SW 1271 (cell line): Measurements from ENCODE around the gene PIAS1.
A peak's percentile ranks its signal among the peaks of the same experiment; 100 is the strongest.
"Not testable (repeated sequence)": the region's sequence is repeated elsewhere in the genome, so short reads cannot be mapped to it uniquely, and the experiment has no call there.

ENCODE experiments used
- DNase-seq, 2 experiments: peaks; one replicate each; lab custom pipeline; 2025; lab: John Stamatoyannopoulos, UW

PIAS1 gene

GRCh38 chr15:68053701-68054627, at the start of gene PIAS1:
PIAS1 (plus strand) TSS chr15:68054315; CDS start chr15:68054327, 12 bp downstream.
- peak; percentile 87 to 91 for DNase-seq

DNA sequence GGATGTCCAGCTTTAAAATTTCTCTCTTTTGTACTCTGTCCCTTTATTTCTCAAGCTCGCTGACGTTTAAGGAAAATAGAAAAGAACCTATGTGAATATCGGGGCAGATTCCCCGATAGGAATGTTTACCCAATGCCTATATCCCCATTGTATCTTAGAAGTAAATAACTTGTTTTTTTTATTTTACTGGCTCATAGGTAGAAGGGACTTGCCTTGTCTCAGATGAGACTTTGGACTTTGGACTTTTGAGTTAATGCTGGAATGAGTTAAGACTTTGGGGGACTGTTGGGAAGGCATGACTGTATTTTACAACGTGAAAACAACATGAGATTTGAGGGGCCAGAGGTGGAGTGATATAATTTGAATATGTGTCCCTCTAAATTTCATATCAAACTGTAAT, 46.5 kb upstream of the PIAS1 start:
- DNase-seq: not testable (repeated sequence)

DNA sequence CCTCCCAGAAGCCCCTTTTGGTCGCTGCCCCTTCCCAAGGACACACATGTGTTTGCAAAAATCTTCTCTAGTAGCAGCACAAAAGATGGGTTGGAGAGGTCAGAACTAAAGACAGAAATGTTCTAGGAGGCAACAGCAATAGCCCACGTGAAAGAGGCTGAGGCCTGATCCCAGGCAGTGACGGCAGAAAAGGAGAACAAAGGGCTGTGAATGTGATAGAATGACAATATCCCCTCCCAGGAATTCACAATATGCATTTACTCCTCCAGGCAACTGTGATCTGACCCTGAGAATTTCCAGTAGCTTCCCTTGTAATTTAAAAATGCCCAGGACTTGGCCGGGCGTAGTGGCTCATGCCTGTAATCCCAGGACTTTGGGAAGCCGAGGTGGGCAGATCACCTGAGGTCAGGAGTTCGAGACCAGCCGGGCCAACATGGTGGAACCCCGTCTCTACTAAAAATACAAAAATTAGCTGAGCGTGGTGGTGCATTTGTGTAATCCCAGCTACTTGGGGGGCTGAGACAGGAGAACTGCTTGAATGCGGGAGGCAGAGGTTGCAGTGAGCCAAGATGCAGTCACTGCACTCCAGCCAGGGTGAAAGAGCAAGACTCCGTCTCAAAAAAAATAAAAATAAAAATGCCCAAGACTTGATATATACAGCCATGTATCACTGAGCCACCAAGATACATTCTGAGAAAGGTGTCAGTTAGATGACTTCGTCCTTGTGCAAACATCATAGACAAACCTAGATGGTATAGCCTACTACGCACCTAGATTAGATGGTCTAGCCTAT, 43.6 kb upstream of the PIAS1 start:
- DNase-seq: no peak

- no peak for DNase-seq
Observed at GRCh38 chr15:68012911-68013310, 41.2 kb upstream of the PIAS1 start.

DNA sequence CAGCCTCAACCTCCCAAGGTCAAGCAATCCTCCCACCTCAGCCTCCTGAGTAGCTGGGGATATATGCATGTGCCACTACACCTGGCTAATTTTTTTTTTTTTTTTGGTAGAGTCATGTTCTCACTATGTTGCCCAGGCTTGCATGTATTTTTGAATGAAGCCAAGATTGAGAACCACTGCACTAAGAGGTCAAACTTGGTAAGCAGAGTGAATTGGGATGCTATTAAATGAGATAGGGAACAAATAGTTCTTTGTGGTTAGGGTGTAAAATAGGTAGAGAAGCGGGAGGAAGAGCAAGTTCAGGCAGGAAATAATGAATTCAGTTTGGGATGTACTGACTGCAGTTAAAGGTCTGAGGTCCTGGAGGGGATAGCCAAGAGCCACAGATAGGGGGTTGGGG, 39.9 kb upstream of the PIAS1 start:
- no peak for DNase-seq

GRCh38 chr15:68015244-68015643, 38.9 kb upstream of the PIAS1 start:
- DNase-seq: no peak

DNA sequence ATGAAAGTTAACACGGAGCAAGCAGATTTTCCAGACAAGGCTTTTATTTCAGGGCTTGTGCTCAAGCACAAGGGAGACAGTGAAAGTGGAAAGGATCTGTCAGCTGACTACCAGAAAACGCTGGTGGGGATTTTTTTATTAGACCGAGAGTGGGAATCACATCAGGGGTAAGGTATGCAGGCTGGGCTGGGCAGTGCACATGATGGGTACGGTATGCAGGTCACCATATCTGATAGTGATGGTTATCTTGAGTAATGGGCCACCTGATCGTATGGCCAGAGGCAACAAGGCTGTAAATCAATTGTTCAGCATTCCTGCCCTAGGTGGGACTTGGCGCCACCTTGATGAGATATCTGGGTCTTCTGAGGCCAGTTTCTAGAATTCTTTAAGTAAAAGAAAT, 36.9 kb upstream of the PIAS1 start:
- no peak for DNase-seq

- no peak for DNase-seq
Observed at GRCh38 chr15:68018797-68019444, 35.2 kb upstream of the PIAS1 start.

DNA sequence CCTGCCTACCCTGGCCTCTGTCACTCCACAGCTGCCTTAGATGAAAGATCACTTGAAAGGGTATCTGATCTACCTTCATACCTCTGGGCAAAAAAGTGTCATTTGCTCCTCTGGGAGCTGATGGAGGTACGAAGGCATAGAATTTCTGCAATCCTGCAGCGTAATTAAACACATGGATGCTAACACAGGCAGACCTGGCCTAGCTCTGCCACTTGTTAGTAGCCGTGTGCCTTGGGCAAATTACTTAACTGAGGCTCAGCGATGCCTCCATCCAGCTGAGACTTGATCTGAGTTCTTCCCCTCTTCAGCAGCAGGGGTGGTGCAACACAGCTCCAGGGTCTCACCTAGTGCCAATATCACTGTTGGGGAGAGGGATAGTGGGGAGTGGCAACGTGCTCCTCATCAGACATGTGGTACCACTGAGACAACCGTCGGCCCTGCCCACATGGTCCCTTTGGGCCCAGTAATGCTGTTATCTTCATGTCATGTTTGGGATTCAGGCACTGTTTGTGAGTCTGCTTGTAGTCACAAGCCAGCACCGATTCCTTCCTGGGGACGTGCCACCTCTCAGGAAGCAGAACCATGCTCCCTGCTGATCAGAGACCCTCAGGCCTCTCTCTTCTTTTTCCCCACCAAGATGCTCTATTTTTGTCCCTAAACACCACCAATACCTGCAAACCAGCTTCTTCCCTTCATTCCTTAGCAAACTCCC, 34.1 kb upstream of the PIAS1 start:
- no peak for DNase-seq

GRCh38 chr15:68020685-68021084, 33.4 kb upstream of the PIAS1 start:
- DNase-seq: no peak

DNA sequence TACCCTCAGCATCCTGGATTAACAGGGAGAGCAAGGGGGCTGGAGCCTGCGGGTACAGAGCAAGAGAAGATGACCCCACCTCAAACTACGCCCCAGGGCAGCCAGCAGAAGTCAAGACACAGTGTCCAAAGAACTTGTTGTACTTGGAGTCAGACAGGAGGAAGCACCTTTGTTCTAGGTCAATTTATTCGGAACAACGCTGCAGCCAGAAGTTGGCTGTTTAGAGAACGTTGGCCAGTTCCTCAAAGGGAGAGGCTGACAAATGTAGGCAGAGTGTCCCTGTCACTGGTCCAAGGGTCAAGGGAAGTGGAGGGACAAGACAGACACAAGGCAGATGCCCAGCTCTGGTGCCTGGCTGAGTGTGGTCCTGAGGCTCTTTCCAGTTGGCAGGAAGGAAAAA, 32.1 kb upstream of the PIAS1 start:
- DNase-seq: no peak

DNA sequence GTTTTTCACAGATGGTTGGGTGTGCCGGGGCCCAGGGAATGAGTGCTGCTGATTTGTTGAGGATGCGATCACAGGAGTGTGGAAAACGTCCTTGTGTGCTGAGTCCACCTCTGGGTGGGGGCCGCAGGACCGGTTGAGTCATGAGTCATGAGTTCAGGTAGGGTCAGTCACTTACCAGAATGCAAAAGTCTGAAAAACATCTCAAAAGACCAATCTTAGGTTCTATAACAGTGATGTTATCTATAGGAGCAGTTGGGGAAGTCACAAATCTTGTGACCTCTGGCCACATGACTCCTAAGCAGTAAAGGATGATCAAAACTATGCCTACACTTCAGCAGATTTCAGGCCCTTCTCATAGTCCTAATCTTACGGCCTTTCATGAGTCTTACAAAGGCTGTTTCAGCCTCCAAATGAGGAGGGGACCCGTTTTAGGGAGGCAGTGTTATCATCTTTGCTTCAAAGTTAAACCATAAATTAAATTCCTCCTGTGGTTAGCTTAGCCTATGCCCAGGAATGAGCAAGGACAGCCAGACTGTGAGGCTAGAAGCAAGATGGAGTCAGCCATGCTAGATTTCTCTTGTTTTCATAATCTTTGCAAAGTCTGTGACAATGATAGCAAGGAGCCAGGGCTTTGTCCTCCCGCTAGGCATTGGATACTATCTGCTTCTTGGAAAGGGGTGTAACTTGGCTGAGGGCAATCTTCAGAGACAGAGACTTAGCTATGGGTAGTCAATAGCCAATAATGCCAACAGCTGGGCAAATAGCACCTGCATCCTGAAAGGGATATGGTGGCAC, 30.6 kb upstream of the PIAS1 start:
- no peak for DNase-seq

DNA sequence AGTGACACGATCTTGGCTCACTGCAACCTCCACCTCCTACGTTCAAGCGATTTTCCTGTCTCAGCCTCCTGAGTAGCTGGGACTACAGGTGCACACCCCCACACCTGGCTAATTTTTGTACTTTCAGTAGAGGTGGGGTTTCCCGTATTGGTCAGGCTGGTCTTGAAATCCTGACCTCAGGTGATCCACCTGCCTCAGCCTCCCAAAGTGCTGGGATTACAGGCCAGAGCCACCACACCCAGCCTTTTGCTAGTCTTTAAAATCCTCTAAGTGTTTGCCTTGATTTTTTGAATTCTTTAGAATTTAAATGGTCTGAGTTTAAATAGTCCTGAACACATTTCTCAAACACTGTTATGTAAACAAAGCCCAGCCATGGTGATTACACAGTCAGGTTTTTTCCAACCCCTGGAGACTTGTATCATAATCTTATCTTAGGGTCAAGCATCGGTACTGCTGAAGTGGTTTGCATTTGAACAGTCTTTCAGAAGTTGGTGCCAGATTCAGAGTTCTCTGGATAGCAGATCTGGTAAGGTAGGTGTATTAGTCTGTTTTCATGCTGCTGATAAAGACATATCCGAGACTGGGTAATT, 28.2 kb upstream of the PIAS1 start:
- no peak for DNase-seq

GRCh38 chr15:68027388-68027787, 26.7 kb upstream of the PIAS1 start:
- no peak for DNase-seq

- DNase-seq: no peak
Observed at GRCh38 chr15:68028137-68028887, 25.8 kb upstream of the PIAS1 start.

DNA sequence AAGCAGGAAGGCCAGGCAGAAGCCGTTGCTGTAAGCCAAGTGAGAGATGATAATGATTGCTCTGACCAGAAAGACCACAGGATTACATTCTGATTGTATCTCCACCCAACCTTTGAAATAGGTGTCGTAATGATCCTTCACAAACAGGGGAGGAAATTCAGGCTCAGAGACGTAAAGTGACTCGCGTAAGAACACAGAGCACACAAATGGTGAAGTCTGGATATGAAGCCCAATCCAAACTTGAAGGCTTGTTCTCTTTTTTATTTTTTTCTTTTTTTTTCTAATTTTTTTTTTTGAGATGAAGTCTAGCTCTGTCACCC, 25.3 kb upstream of the PIAS1 start:
- DNase-seq: no peak

DNA sequence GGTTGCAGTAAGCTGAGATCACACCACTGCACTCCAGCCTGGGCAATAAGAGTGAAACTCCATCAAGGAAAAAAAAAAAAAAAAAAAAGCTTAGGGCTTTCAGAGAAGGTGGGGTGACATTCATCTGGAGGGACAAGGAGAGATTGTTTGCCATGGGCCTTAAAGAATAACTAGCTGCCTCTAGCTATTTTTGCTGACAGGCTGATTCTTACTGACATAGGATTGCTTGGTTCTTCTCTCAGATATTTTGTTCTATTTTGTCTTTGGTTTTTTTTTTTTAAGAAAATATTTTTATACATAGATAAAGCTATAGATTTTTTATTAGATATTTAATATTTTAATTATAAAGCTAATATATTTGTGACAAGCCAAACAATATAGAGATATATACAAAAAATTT, 24.2 kb upstream of the PIAS1 start:
- DNase-seq: no peak

- no peak for DNase-seq
Observed at GRCh38 chr15:68031404-68031803, 22.7 kb upstream of the PIAS1 start.

GRCh38 chr15:68032672-68033071, 21.4 kb upstream of the PIAS1 start:
- DNase-seq: no peak

- no peak for DNase-seq
Observed at GRCh38 chr15:68034081-68034480, 20.0 kb upstream of the PIAS1 start.
